HepG2 (cell line): Measurements from ENCODE around the gene SPDL1. TPM values are rescaled to one million over a fixed set of nuclear protein-coding genes. Genes with fewer than 3 reads are reported as not detected.
A peak's percentile ranks its signal among the peaks of the same experiment; 100 is the strongest.

Source experiments
- AHR ChIP-seq: IDR thresholded peaks from 2 replicates; pipeline ENCODE4 v1.6.1; 2018; ENCODE audit warnings: missing genetic modification reagents, missing compliant biosample characterization
- ATAD3A ChIP-seq: sonication (generic); formaldehyde crosslinking; IDR thresholded peaks from 2 replicates; pipeline ENCODE4 v1.4.0; 2020; ENCODE audit warnings: missing genetic modification reagents
- BRD4 ChIP-seq: sonication (generic); formaldehyde crosslinking; IDR thresholded peaks from 2 replicates; pipeline ENCODE4 v1.4.0; 2020; ENCODE audit warnings: missing genetic modification reagents
- CBX2 ChIP-seq, 2 experiments: fragments of 200-600 bp in 1 of 2; sonication (generic); formaldehyde crosslinking in 1 of 2; IDR thresholded peaks; 2 replicates each; pipeline versions ENCODE4 v1.7.0 to v1.8.1; 2018 to 2022; ENCODE audit warnings: low read depth in 2 of 2, low read length in 1 of 2, mild to moderate bottlenecking in 1 of 2, missing genetic modification reagents in 1 of 2
- FIP1L1 ChIP-seq: fragments of 200-400 bp; formaldehyde crosslinking; IDR thresholded peaks from 2 replicates; pipeline ENCODE4 v1.6.1; 2018; ENCODE audit warnings: low read depth, mild to moderate bottlenecking, low read length, moderate library complexity, borderline replicate concordance; ENCODE audit not compliant: insufficient read depth
- FOXK1 ChIP-seq: sonication (generic); formaldehyde crosslinking; IDR thresholded peaks from 2 replicates; pipeline ENCODE4 v1.4.0; 2020; ENCODE audit warnings: low read depth, missing genetic modification reagents, borderline replicate concordance
- MEIS2 ChIP-seq: sonication (generic); formaldehyde crosslinking; IDR thresholded peaks from 2 replicates; pipeline ENCODE4 v1.9.0; 2021; ENCODE audit warnings: mild to moderate bottlenecking, missing genetic modification reagents
- MXD3 ChIP-seq: IDR thresholded peaks from 2 replicates; pipeline ENCODE4 v1.6.1; 2016; ENCODE audit warnings: mild to moderate bottlenecking, missing biosample characterization, missing genetic modification reagents
- NRL ChIP-seq: sonication (generic); formaldehyde crosslinking; IDR thresholded peaks from 2 replicates; pipeline ENCODE4 v1.5.0; 2020; ENCODE audit warnings: missing genetic modification reagents, mild to moderate bottlenecking, moderate library complexity, borderline replicate concordance
- PLRG1 ChIP-seq: fragments of 450-650 bp; conservative IDR thresholded peaks from 2 replicates; pipeline ENCODE4 v1.6.1; 2016
- PRPF4 ChIP-seq: fragments of 200-400 bp; formaldehyde crosslinking; IDR thresholded peaks from 2 replicates; pipeline ENCODE4 v1.6.1; 2016; ENCODE audit warnings: low read length, low read depth; ENCODE audit not compliant: poor library complexity, severe bottlenecking
- RFX3 ChIP-seq: IDR thresholded peaks from 2 replicates; pipeline ENCODE4 v1.6.1; 2016; ENCODE audit warnings: missing biosample characterization, missing genetic modification reagents
- SAFB2 ChIP-seq: sonication (generic); formaldehyde crosslinking; IDR thresholded peaks from 2 replicates; pipeline ENCODE4 v1.5.1; 2020; ENCODE audit warnings: missing genetic modification reagents, low read depth, mild to moderate bottlenecking, borderline replicate concordance
- SKI ChIP-seq: fragments of 450-650 bp; IDR thresholded peaks from one replicate; pipeline ENCODE4 v1.6.1; 2018; ENCODE audit warnings: mild to moderate bottlenecking; ENCODE audit not compliant: partially characterized antibody
- SRSF4 ChIP-seq: fragments of 200-400 bp; formaldehyde crosslinking; IDR thresholded peaks from one replicate; pipeline ENCODE4 v1.6.1; 2018; ENCODE audit warnings: mild to moderate bottlenecking, low read depth, low read length, moderate library complexity; ENCODE audit not compliant: poor library complexity, severe bottlenecking
- TAF1 ChIP-seq: sonication (generic); formaldehyde crosslinking; IDR thresholded peaks from 2 replicates; pipeline ENCODE4 v1.4.0; 2020; ENCODE audit warnings: missing genetic modification reagents
- TEF ChIP-seq: sonication (generic); formaldehyde crosslinking; IDR thresholded peaks from 2 replicates; pipeline ENCODE4 v1.5.0; 2020; ENCODE audit warnings: missing genetic modification reagents
- TOE1 ChIP-seq: sonication (generic); formaldehyde crosslinking; IDR thresholded peaks from 2 replicates; pipeline ENCODE4 v1.4.0; 2020; ENCODE audit warnings: mild to moderate bottlenecking, missing genetic modification reagents
- ZNF225 ChIP-seq: sonication (generic); formaldehyde crosslinking; IDR thresholded peaks from 2 replicates; pipeline ENCODE4 v1.4.0; 2020; ENCODE audit warnings: mild to moderate bottlenecking, missing genetic modification reagents
- ZNF296 ChIP-seq: sonication (generic); formaldehyde crosslinking; conservative IDR thresholded peaks from 2 replicates; pipeline ENCODE4 v1.5.0; 2020; ENCODE audit warnings: mild to moderate bottlenecking, missing genetic modification reagents
- ZNF670 ChIP-seq: sonication (generic); formaldehyde crosslinking; IDR thresholded peaks from 2 replicates; pipeline ENCODE4 v1.8.0; 2022; ENCODE audit warnings: mild to moderate bottlenecking, missing genetic modification reagents, borderline replicate concordance
- ZNF678 ChIP-seq: sonication (generic); formaldehyde crosslinking; IDR thresholded peaks from 2 replicates; pipeline ENCODE4 v1.4.0; 2020; ENCODE audit warnings: mild to moderate bottlenecking, missing genetic modification reagents
- ZNF775 ChIP-seq: sonication (generic); formaldehyde crosslinking; IDR thresholded peaks from 2 replicates; pipeline ENCODE4 v1.4.0; 2020; ENCODE audit warnings: missing genetic modification reagents, mild to moderate bottlenecking, moderate library complexity, borderline replicate concordance
- polyA plus RNA-seq, 8 experiments: library from polyadenylated mRNA; depleted of rRNA in 3 of 8; stranded (reverse) in 7 of 8; unstranded in 1 of 8; fragments of >200 nt; fragmentation: Illumina TruSeq in 4 of 8; extraction: Trizol in 4 of 8; gene quantifications; 2 replicates each; pipeline versions ENCODE4 v1.2.1 to v1.2.3, GENCODE V29; 2011 to 2016; ENCODE audit warnings: low read depth in 4 of 8, missing spikeins in 1 of 8, mixed read lengths in 1 of 8; ENCODE audit not compliant: insufficient read depth in 1 of 8
- total RNA-seq, 5 experiments: library from RNA; depleted of rRNA; stranded (reverse); fragments of >200 nt; fragmentation: Illumina TruSeq; extraction: Trizol; gene quantifications; 2 replicates each; pipeline ENCODE4 v1.2.3, GENCODE V29; 2016; ENCODE audit warnings: low read depth in 1 of 5
- TF ChIP-seq, protein P1 (sequence below): sonication (generic); formaldehyde crosslinking; IDR thresholded peaks from 2 replicates; pipeline ENCODE4 v1.8.1; 2022; ENCODE audit warnings: low read depth, mild to moderate bottlenecking, missing genetic modification reagents
- TF ChIP-seq, protein P2 (sequence below): sonication (generic); formaldehyde crosslinking; IDR thresholded peaks from 2 replicates; pipeline ENCODE4 v1.4.0; 2020; ENCODE audit warnings: low read depth, mild to moderate bottlenecking, missing genetic modification reagents

The SPDL1 gene
- total and polyA plus RNA-seq, 2 of the 13 experiments (the other 11 are each of a cell fraction or from before 2014, with no cell fraction given) = 10.9 to 36.6 TPM

GRCh38 chr5:169583424-169584220, at the start of gene SPDL1 (continued):
- TF ChIP-seq CBX2 (IDR thresholded peaks at IDR 0.05; ENCODE audit: low read depth, low read length) = no peak
- no peak for TF ChIP-seq CBX2 (CRISPR knock-in tag; IDR thresholded peaks at IDR 0.05; ENCODE audit: low read depth)
- no peak for TF ChIP-seq SAFB2 (CRISPR knock-in tag)
- TF ChIP-seq ATAD3A (CRISPR knock-in tag) = no peak
- no peak for TF ChIP-seq ZNF678 (CRISPR knock-in tag)
- TF ChIP-seq AHR (CRISPR knock-in tag) = no peak
- peak; percentile 59; the same call in 1 of the 2 replicates for TF ChIP-seq TAF1
- TF ChIP-seq, protein P1, sequence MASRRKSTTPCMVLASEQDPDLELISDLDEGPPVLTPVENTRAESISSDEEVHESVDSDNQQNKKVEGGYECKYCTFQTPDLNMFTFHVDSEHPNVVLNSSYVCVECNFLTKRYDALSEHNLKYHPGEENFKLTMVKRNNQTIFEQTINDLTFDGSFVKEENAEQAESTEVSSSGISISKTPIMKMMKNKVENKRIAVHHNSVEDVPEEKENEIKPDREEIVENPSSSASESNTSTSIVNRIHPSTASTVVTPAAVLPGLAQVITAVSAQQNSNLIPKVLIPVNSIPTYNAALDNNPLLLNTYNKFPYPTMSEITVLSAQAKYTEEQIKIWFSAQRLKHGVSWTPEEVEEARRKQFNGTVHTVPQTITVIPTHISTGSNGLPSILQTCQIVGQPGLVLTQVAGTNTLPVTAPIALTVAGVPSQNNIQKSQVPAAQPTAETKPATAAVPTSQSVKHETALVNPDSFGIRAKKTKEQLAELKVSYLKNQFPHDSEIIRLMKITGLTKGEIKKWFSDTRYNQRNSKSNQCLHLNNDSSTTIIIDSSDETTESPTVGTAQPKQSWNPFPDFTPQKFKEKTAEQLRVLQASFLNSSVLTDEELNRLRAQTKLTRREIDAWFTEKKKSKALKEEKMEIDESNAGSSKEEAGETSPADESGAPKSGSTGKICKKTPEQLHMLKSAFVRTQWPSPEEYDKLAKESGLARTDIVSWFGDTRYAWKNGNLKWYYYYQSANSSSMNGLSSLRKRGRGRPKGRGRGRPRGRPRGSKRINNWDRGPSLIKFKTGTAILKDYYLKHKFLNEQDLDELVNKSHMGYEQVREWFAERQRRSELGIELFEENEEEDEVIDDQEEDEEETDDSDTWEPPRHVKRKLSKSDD = no peak
- no peak for TF ChIP-seq ZNF775 (CRISPR knock-in tag)
- TF ChIP-seq ZNF225 = no peak
- TF ChIP-seq FOXK1 (CRISPR knock-in tag) = no peak
- no peak for TF ChIP-seq PRPF4
- peak; percentile 52; the same call in 1 of the 2 replicates for TF ChIP-seq MEIS2 (CRISPR knock-in tag)
- TF ChIP-seq, protein P2, sequence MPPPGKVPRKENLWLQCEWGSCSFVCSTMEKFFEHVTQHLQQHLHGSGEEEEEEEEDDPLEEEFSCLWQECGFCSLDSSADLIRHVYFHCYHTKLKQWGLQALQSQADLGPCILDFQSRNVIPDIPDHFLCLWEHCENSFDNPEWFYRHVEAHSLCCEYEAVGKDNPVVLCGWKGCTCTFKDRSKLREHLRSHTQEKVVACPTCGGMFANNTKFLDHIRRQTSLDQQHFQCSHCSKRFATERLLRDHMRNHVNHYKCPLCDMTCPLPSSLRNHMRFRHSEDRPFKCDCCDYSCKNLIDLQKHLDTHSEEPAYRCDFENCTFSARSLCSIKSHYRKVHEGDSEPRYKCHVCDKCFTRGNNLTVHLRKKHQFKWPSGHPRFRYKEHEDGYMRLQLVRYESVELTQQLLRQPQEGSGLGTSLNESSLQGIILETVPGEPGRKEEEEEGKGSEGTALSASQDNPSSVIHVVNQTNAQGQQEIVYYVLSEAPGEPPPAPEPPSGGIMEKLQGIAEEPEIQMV = no peak
- TF ChIP-seq SRSF4 = no peak
- TF ChIP-seq NRL (CRISPR knock-in tag) = peak; percentile 83; the same call in 1 of the 2 replicates
- TF ChIP-seq TEF (CRISPR knock-in tag) = no peak
- TF ChIP-seq MXD3 (CRISPR knock-in tag) = 0 out of 2 replicates have a peak, but pooled peaks have one; percentile 46
- no peak for TF ChIP-seq RFX3 (CRISPR knock-in tag)
- TF ChIP-seq ZNF296 = no peak
- TF ChIP-seq ZNF670 (CRISPR knock-in tag) = peak; percentile 28; the same call in 1 of the 2 replicates
- no peak for TF ChIP-seq BRD4
- no peak for TF ChIP-seq FIP1L1
- no peak for TF ChIP-seq TOE1 (CRISPR knock-in tag)
- TF ChIP-seq SKI = no peak
- TF ChIP-seq PLRG1 = no peak
